Measurements from ENCODE around the gene NT5C2. TPM values are rescaled to one million over a fixed set of nuclear protein-coding genes. Genes with fewer than 3 reads are reported as not detected.

NT5C2 gene
- polyA plus RNA-seq, 1 of the 3 experiments (the other 2 are of a cell fraction), result 29.6 TPM

DNA sequence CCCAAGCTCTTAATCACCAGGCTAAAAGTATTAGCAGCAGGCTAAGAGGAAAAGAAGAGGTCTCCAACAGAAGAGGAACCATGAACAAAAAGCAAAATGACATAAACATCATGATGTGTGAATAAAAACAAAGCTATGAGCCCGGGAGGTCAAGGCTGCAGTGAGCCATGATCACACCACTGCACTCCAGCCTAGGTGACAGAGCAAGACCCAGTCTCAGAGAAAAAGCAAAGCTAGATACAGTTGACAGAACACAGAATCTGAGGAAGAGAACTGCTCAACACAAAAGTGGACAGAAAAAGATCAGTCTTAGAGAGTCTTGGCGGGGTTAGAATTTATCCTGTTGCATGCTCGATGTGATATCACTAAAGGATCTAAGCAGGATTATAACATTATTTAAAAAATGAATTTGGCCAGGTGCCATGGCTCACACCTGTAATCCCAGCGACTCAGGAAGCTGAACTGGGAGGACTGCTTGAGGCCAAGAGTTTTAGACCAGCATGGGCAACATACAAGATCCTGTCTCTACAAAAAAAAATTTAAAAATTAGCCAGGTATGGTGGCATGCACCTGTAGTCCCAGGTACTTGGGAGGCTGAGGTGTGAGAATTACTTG is 37.5 kb downstream of the NT5C2 start:
- ChIA-PET CTCF (interaction anchor here (1.5 kb wide), 1 partner anchor 89 kb away, joined by 4 read pairs; no protein-coding TSS in a partner anchor), POLR2A (no interaction called here)
- peaks cover 10% of the 10 kb centered on the region for H3F3A ChIP-seq (replicated peaks; ENCODE audit: insufficient read depth)
- H3K27ac ChIP-seq (ENCODE audit: low read depth in 2 of 2, low read length in 1 of 2), result no peak overlapping the region
- H4K20me1 ChIP-seq (ENCODE audit: insufficient read depth), result no peaks in the 10 kb centered on the region
- peak overlapping the region; percentile 34; the same call in 1 of the 2 replicates for H3K4me2 ChIP-seq
- H2AFZ ChIP-seq (ENCODE audit: low read depth), result no peak overlapping the region
- H3K4me1 ChIP-seq (ENCODE audit: control insufficient read depth in 1 of 2, insufficient read depth in 2 of 2, low read depth in 1 of 2, low read length in 1 of 2), result peaks cover 0 to 28% of the 10 kb centered on the region in 2 experiments; a peak in 2 of 4 replicates
- H3K79me2 ChIP-seq (ENCODE audit: insufficient read depth), result peaks cover 94% of the 10 kb centered on the region
- whole genome bisulfite sequencing (ENCODE audit: low lambda C conversion rate), result 64% methylated on average over 4 of the region's 4 CpGs
- DNase-seq, result no peak
- no peaks in the 10 kb centered on the region for H3K9me2 ChIP-seq
- H3K36me3 ChIP-seq (replicated peaks in 1 of 2; ENCODE audit: control insufficient read depth in 1 of 2, insufficient read depth in 2 of 2, low read length in 1 of 2), result peaks cover 9 to 60% of the 10 kb centered on the region in 2 experiments
- no peak overlapping the region for H3K9ac ChIP-seq
- TF ChIP-seq YY1 (IDR thresholded peaks at IDR 0.05; ENCODE audit: low read depth), result no peak
- no peaks in the 10 kb centered on the region for H3K9me3 ChIP-seq
- H3K27me3 ChIP-seq (ENCODE audit: insufficient read depth), result no peaks in the 10 kb centered on the region
- H3K4me3 ChIP-seq (ENCODE audit: low read depth in 2 of 2, low read length in 1 of 2), result no peak overlapping the region

DNA sequence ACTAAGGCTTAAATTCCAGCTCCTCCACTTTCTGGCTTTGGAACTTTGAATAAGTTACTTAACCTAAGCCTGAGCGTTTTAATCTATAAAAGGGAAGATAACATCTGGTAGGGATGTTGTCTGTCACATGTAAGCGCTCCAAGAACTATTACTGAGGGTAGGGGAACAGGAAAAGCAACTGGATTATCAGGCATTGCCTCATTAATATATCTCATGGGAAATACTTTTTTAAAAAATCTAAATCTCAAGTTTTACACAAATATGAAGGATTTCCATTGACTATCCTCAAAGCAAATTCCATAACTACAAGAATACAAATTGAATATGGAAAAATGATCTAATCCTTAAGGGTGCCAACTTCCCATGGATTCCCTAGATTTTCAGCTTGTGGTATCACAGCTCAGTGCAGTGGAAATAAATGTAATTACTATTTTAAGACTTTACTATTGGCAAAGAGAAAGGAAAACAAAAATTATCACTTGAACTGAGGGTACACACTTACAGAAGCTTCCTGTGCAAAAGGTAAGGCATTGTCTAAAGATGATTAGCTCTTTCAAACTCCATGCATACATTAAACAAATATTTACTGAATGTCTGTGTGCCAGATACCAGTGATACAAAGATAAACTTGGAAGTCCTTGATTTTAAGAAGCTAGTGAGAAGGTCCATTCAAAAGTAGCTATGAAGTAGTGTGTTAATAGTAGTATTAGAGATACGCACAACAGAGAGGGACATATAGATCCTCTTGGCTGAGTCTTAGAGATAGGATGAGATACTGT is 38.4 kb downstream of the NT5C2 start:
- H3K4me2 ChIP-seq, result no peak overlapping the region
- POLR2A ChIA-PET, result no interaction called here
- H3K4me1 ChIP-seq (ENCODE audit: control insufficient read depth in 1 of 2, insufficient read depth in 2 of 2, low read depth in 1 of 2, low read length in 1 of 2), result peaks cover 0 to 28% of the 10 kb centered on the region in 2 experiments; a peak in 2 of 4 replicates
- WGBS (ENCODE audit: low lambda C conversion rate), result 62% methylated on average over 3 of the region's 3 CpGs
- CTCF ChIA-PET, result interaction anchor here (0.6 to 1.5 kb wide), 3 partner anchors 29 to 237 kb away, joined by 3 to 5 read pairs (median 4); partner anchors contain the start of gene CNNM2
- H3K79me2 ChIP-seq (ENCODE audit: insufficient read depth), result peaks cover 93% of the 10 kb centered on the region
- no peak for DNase-seq
- no peaks in the 10 kb centered on the region for H3K27me3 ChIP-seq (ENCODE audit: insufficient read depth)
- TF ChIP-seq FOXJ3 (CRISPR knock-in tag; IDR thresholded peaks at IDR 0.05) (no peak), FOXM1 (IDR thresholded peaks at IDR 0.05; ENCODE audit: low read depth) (no peak), MEF2A (IDR thresholded peaks at IDR 0.05; ENCODE audit: borderline replicate concordance, low read depth) (no peak), GABPA (IDR thresholded peaks at IDR 0.05; ENCODE audit: low read depth) (no peak), NFIC (IDR thresholded peaks at IDR 0.05; ENCODE audit: borderline replicate concordance) (no peak), SMC3 (IDR thresholded peaks at IDR 0.05; ENCODE audit: low read depth, low read length) (no peak), MXI1 (IDR thresholded peaks at IDR 0.05; ENCODE audit: low read depth, low read length) (no peak), GATA2 (CRISPR knock-in tag; IDR thresholded peaks at IDR 0.05) (no peak), JUND (IDR thresholded peaks at IDR 0.05) (no peak), FOSL2 (IDR thresholded peaks at IDR 0.05; ENCODE audit: borderline replicate concordance, low read depth) (no peak), POLR2AphosphoS5 (IDR thresholded peaks at IDR 0.05; ENCODE audit: low read depth, low read length) (no peak)
- TF ChIP-seq, protein P1, sequence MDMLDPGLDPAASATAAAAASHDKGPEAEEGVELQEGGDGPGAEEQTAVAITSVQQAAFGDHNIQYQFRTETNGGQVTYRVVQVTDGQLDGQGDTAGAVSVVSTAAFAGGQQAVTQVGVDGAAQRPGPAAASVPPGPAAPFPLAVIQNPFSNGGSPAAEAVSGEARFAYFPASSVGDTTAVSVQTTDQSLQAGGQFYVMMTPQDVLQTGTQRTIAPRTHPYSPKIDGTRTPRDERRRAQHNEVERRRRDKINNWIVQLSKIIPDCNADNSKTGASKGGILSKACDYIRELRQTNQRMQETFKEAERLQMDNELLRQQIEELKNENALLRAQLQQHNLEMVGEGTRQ (IDR thresholded peaks at IDR 0.05; ENCODE audit: borderline replicate concordance, low read depth, low read length), result no peak
- TF ChIP-seq, protein P2, sequence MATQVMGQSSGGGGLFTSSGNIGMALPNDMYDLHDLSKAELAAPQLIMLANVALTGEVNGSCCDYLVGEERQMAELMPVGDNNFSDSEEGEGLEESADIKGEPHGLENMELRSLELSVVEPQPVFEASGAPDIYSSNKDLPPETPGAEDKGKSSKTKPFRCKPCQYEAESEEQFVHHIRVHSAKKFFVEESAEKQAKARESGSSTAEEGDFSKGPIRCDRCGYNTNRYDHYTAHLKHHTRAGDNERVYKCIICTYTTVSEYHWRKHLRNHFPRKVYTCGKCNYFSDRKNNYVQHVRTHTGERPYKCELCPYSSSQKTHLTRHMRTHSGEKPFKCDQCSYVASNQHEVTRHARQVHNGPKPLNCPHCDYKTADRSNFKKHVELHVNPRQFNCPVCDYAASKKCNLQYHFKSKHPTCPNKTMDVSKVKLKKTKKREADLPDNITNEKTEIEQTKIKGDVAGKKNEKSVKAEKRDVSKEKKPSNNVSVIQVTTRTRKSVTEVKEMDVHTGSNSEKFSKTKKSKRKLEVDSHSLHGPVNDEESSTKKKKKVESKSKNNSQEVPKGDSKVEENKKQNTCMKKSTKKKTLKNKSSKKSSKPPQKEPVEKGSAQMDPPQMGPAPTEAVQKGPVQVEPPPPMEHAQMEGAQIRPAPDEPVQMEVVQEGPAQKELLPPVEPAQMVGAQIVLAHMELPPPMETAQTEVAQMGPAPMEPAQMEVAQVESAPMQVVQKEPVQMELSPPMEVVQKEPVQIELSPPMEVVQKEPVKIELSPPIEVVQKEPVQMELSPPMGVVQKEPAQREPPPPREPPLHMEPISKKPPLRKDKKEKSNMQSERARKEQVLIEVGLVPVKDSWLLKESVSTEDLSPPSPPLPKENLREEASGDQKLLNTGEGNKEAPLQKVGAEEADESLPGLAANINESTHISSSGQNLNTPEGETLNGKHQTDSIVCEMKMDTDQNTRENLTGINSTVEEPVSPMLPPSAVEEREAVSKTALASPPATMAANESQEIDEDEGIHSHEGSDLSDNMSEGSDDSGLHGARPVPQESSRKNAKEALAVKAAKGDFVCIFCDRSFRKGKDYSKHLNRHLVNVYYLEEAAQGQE (IDR thresholded peaks at IDR 0.05; ENCODE audit: low read depth, low read length), result no peak
- TF ChIP-seq, protein P3, sequence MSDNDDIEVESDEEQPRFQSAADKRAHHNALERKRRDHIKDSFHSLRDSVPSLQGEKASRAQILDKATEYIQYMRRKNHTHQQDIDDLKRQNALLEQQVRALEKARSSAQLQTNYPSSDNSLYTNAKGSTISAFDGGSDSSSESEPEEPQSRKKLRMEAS (IDR thresholded peaks at IDR 0.05; ENCODE audit: low read depth), result no peak
- TF ChIP-seq, protein P4, sequence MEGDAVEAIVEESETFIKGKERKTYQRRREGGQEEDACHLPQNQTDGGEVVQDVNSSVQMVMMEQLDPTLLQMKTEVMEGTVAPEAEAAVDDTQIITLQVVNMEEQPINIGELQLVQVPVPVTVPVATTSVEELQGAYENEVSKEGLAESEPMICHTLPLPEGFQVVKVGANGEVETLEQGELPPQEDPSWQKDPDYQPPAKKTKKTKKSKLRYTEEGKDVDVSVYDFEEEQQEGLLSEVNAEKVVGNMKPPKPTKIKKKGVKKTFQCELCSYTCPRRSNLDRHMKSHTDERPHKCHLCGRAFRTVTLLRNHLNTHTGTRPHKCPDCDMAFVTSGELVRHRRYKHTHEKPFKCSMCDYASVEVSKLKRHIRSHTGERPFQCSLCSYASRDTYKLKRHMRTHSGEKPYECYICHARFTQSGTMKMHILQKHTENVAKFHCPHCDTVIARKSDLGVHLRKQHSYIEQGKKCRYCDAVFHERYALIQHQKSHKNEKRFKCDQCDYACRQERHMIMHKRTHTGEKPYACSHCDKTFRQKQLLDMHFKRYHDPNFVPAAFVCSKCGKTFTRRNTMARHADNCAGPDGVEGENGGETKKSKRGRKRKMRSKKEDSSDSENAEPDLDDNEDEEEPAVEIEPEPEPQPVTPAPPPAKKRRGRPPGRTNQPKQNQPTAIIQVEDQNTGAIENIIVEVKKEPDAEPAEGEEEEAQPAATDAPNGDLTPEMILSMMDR (IDR thresholded peaks at IDR 0.05), result no peak
- TF ChIP-seq, protein P5, sequence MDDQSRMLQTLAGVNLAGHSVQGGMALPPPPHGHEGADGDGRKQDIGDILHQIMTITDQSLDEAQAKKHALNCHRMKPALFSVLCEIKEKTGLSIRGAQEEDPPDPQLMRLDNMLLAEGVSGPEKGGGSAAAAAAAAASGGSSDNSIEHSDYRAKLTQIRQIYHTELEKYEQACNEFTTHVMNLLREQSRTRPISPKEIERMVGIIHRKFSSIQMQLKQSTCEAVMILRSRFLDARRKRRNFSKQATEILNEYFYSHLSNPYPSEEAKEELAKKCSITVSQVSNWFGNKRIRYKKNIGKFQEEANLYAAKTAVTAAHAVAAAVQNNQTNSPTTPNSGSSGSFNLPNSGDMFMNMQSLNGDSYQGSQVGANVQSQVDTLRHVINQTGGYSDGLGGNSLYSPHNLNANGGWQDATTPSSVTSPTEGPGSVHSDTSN (IDR thresholded peaks at IDR 0.05), result no peak
- H3F3A ChIP-seq (replicated peaks; ENCODE audit: insufficient read depth), result peaks cover 16% of the 10 kb centered on the region
- peaks cover 9 to 58% of the 10 kb centered on the region in 2 experiments for H3K36me3 ChIP-seq (replicated peaks in 1 of 2; ENCODE audit: control insufficient read depth in 1 of 2, insufficient read depth in 2 of 2, low read length in 1 of 2)
- H3K9me2 ChIP-seq, result no peaks in the 10 kb centered on the region
- H4K20me1 ChIP-seq (ENCODE audit: insufficient read depth), result no peaks in the 10 kb centered on the region
- H3K4me3 ChIP-seq (ENCODE audit: low read depth in 2 of 2, low read length in 1 of 2), result no peak overlapping the region
- no peaks in the 10 kb centered on the region for H3K9me3 ChIP-seq
- H3K27ac ChIP-seq (ENCODE audit: low read depth in 2 of 2, low read length in 1 of 2), result peak overlapping the region; percentile 13 to 27
- H2AFZ ChIP-seq (ENCODE audit: low read depth), result no peak overlapping the region
- H3K9ac ChIP-seq, result no peak overlapping the region

Data from SK-N-SH (cell line).